ACC112 (cell line): Measurements from ENCODE around the gene BORCS5.
"Not testable (repeated sequence)": the region's sequence is repeated elsewhere in the genome, so short reads cannot be mapped to it uniquely, and the experiment has no call there.

Experiments
- H2AFZ ChIP-seq: fragments of 200-600 bp; sonication (generic); one replicate; pipeline ENCODE4 v1.6.0; 2017; ENCODE audit warnings: antibody characterized with exemption, low read length; ENCODE audit not compliant: unreplicated experiment
- H3K27ac ChIP-seq: fragments of 200-600 bp; sonication (generic); 2 replicates; pipeline ENCODE4 v1.5.1; 2014; ENCODE audit warnings: low read depth, mild to moderate bottlenecking, antibody characterized with exemption, low read length, moderate library complexity
- H3K27me3 ChIP-seq: fragments of 200-600 bp; sonication (generic); 2 replicates; pipeline ENCODE4 v1.6.1; 2014; ENCODE audit warnings: mild to moderate bottlenecking, antibody characterized with exemption, low read length, moderate library complexity, mixed read lengths; ENCODE audit not compliant: insufficient read depth
- H3K36me3 ChIP-seq: fragments of 200-600 bp; sonication (generic); 2 replicates; pipeline ENCODE4 v1.6.1; 2016; ENCODE audit warnings: mild to moderate bottlenecking, antibody characterized with exemption, low read length, moderate library complexity, mixed read lengths; ENCODE audit not compliant: insufficient read depth
- H3K4me1 ChIP-seq: fragments of 200-600 bp; sonication (generic); one replicate; pipeline ENCODE4 v1.6.1; 2016; ENCODE audit warnings: low read length, mixed read lengths; ENCODE audit not compliant: insufficient read depth, unreplicated experiment, control insufficient read depth
- H3K4me3 ChIP-seq: fragments of 200-600 bp; sonication (generic); 2 replicates; pipeline ENCODE4 v1.5.1; 2014; ENCODE audit warnings: mild to moderate bottlenecking, low read depth, low read length
- H3K79me2 ChIP-seq: fragments of 200-600 bp; sonication (generic); one replicate; pipeline ENCODE4 v1.6.0; 2016; ENCODE audit warnings: low read length; ENCODE audit not compliant: control insufficient read depth, unreplicated experiment, insufficient read depth

Gene BORCS5

DNA sequence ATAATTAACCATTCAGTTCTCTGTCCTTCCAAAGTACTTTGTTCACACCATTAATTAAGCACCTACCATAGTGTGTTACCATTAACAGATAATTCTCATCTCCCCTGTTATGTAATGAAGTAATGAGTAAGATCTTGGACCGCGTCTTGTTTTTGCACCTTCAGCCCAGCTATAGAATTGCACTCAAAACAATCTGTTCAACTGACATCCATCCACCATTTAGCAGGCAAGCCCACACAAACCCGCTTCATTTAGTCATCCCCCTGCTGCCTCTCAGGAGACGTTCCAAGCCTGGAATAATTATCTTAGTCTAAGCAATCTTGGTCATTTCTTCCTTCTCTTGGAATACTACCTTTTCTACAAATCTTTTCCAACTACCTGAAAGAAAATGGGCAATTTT lies 131.4 kb downstream of the BORCS5 start:
- Histone ChIP-seq H3K79me2 (no peaks in the 10 kb centered on the region), H3K27ac (no peak overlapping the region), H2AFZ (no peak overlapping the region), H3K4me1 (no peaks in the 10 kb centered on the region), H3K4me3 (no peak overlapping the region), H3K27me3 (no peaks in the 10 kb centered on the region), H3K36me3 (no peaks in the 10 kb centered on the region)

DNA sequence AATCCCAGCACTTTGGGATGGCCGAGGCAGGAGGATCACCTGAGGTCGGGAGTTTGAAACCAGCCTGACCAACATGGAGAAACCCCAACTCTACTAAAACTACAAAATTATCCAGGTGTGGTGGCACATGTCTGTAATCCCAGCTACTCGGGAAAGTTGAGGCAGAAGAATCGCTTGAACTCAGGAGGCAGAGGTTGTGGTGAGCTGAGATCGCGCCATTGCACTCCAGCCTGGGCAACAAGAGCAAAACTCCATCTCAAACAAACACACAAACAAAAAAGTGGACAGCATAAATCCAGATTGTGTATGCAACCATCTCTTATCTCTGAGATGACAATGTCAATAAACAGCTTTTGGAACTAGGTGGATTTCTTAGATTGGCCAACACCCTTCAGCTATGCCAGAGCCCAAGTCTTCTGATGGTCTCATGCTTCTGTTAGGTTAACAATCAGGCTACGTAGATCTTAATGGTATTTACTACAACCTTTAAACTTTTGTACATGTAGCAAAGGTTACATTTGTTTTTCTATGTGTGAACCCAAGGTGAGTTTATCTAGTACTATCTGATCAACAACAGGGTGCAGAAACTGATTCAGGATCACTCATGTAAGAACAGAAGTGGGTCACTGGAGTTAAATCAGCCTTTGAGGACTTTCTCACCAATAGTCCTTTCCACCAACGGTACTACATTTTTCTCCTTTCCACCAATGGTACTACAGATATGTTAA lies 132.1 kb downstream of the BORCS5 start:
- Histone ChIP-seq H3K79me2 (no peaks in the 10 kb centered on the region), H3K4me3 (no peak overlapping the region), H2AFZ (no peak overlapping the region), H3K27me3 (no peaks in the 10 kb centered on the region), H3K36me3 (no peaks in the 10 kb centered on the region), H3K27ac (no peak overlapping the region), H3K4me1 (no peaks in the 10 kb centered on the region)

DNA sequence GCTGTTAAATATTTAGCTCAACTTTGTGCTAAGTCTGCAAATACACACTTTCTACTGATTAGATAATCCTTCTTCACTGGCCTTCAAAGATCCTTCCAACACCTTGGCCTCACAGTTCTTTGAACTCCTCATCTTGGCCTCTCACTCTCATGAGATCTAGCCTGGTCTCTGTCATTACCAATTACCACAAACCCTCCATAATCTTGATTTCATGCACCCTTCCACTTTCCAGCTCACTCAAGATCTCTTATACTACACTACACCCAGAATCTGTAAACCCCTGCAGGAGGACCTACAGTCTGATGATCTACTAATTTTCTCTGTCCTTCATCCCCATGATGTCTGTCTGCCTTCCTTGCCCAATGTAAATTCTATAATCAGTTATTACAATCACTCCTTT lies 134.7 kb downstream of the BORCS5 start:
- no peaks in the 10 kb centered on the region for H3K4me1 ChIP-seq
- no peak overlapping the region for H3K4me3 ChIP-seq
- no peak overlapping the region for H2AFZ ChIP-seq
- H3K27me3 ChIP-seq: no peaks in the 10 kb centered on the region
- H3K27ac ChIP-seq: no peak overlapping the region
- H3K36me3 ChIP-seq: no peaks in the 10 kb centered on the region
- H3K79me2 ChIP-seq: no peaks in the 10 kb centered on the region

DNA sequence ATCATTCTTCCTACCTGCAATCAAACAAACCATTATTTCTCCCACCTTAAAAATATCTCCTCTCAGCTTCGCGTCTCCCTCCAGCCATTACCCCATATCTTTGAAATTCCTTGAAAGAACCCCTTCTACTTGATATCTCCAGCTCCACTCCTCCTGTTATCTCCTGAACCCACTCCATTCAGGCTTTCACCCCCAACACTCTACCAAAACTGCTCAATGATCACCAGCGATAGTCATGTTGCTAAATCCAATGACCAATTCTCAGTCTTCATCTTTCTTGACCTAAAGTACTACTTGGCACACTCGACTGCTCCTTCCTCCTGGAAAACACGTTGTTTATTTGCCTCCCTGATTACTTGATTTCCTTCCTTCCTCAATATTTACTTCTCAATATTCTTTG lies 135.7 kb downstream of the BORCS5 start:
- Histone ChIP-seq H3K4me1 (no peaks in the 10 kb centered on the region), H3K79me2 (no peaks in the 10 kb centered on the region), H3K4me3 (no peak overlapping the region), H3K27me3 (no peaks in the 10 kb centered on the region), H3K36me3 (no peaks in the 10 kb centered on the region), H2AFZ (no peak overlapping the region), H3K27ac (no peak overlapping the region)

DNA sequence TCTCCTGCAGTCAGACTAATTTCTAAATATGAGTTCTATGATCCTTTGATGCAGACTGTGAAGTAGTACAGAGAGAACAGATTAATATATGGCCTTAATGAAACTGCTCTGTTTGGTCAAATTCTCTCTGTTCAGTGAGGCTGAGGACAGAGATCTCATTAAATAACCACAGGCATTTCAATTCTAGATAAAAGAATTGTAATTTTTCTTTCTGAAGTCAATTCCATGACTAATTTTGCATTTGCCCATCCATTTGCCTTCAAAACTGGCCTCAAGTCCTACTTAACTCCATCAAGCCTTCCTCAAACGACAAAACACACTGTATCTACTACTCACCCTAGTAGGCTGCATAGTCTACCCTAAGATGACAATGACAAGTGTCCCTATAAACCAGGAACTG lies 138.7 kb downstream of the BORCS5 start:
- Histone ChIP-seq H3K79me2 (no peaks in the 10 kb centered on the region), H3K36me3 (no peaks in the 10 kb centered on the region), H3K27me3 (no peaks in the 10 kb centered on the region), H2AFZ (no peak overlapping the region), H3K4me1 (no peaks in the 10 kb centered on the region), H3K27ac (no peak overlapping the region), H3K4me3 (no peak overlapping the region)

DNA sequence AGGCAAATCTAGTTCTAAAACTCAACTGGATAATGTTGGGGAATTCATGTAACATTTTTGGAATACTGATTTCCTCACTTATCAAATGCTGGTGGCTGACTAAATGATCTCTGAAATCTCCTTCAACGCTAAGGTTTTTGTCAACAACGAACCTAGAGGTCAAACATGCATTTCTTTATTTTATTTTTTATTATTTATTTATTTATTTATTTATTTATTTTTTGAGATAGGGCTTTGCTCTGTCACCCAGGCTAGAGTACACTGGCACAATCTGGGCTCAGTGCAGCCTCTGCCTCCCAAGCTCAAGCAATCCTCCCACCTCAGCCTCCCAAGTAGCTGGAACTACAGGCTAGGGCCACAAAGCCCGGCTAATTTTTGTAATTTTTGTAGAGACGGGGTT lies 141.3 kb downstream of the BORCS5 start:
- no peak overlapping the region for H3K4me3 ChIP-seq
- no peaks in the 10 kb centered on the region for H3K36me3 ChIP-seq
- H3K27me3 ChIP-seq: no peaks in the 10 kb centered on the region
- H3K4me1 ChIP-seq: no peaks in the 10 kb centered on the region
- no peaks in the 10 kb centered on the region for H3K79me2 ChIP-seq
- no peak overlapping the region for H3K27ac ChIP-seq
- H2AFZ ChIP-seq: no peak overlapping the region

DNA sequence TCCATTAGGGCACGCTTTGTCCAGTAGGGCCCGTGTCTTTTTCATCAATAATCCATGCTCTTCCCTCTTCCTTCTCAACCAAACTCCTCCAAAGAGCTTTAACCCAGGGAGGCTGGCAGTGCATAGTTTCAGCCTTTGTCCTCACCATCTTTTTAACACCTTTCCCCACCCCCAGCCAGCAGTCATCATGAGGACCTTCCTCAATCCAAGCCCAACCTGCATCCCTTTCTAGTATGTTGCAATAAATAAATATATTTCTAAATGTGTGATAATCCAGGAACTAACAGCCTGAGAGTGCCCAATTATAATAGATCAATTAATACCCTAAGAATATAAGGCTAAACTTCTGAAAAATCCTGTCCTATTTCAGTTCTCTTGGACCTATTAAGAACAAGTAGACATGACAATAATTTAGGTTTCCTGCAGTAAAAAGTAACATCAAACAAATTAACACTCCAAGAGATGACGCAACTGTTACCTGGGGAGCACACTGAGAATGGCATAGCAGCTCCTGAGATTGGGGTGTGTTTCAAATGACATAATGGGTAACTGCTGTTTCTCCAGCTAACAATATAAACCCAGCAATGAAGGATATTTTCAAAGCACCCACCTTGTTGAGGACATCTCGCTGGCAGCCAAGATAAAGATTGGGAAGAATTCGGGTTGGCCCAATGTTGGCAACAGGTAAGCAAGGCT lies 143.2 kb downstream of the BORCS5 start:
- H3K79me2 ChIP-seq: peaks cover 2% of the 10 kb centered on the region
- H3K27me3 ChIP-seq: no peaks in the 10 kb centered on the region
- H2AFZ ChIP-seq: no peak overlapping the region
- H3K4me3 ChIP-seq: no peak overlapping the region
- H3K4me1 ChIP-seq: peaks cover 1% of the 10 kb centered on the region
- H3K36me3 ChIP-seq: no peaks in the 10 kb centered on the region
- no peak overlapping the region for H3K27ac ChIP-seq

DNA sequence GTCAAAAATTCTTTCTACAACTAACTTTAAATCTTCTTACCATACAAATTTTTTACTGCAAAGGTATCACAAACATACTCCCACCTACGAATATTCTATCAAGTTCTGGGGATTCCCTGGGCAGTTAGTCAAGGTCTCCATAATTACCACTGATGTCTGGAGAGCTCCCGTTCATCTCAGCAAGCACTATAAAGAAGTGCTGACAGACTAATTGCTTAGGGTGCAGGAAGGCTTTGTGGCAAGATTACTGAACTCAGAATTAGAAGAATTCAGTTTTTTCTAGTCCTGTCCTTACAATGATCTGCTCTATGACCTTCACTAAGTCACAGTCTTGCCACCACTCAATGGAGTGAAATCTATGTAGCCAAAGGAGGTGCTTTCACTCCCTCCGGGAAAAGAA lies 144.2 kb downstream of the BORCS5 start:
- peaks cover 10% of the 10 kb centered on the region for H3K4me1 ChIP-seq
- H3K36me3 ChIP-seq: no peaks in the 10 kb centered on the region
- no peak overlapping the region for H3K4me3 ChIP-seq
- no peak overlapping the region for H3K27ac ChIP-seq
- H3K79me2 ChIP-seq: peaks cover 4% of the 10 kb centered on the region
- no peak overlapping the region for H2AFZ ChIP-seq
- H3K27me3 ChIP-seq: no peaks in the 10 kb centered on the region

DNA sequence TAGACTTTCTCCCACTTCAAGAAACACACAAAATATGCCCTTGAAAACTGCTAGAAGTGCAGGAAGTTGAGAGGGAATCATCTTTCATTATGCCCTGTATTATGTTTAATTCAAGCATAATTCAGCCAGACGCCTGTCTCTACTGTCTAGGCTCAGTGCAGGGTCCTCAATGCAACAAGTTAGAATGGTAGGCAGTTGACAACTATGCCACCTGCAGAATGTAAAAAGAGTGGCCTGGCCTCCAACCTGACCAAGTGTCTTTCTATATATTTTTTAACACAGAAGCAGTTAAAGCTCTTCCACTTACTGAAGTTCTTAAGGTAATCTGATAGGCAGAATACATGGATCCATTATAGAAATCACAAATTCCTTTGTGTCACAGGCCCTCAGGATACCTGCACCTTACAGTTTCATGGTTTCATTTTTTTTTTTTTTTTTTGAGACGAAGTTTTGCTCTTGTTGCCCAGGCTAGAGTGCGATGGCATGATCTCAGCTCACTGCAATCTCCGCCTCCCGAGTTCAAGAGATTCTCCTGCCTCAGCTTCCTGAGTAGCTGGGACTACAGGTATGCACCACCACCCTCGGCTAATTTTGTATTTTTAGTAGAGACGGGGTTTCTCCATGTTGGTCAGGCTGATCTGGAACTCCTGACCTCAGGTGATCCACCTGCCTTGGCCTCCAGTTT lies 145.4 kb downstream of the BORCS5 start:
- H2AFZ ChIP-seq, H3K4me3 ChIP-seq, H3K27ac ChIP-seq, H3K36me3 ChIP-seq, H3K79me2 ChIP-seq, H3K27me3 ChIP-seq: not testable (repeated sequence)
- H3K4me1 ChIP-seq: peaks cover 21% of the 10 kb centered on the region

DNA sequence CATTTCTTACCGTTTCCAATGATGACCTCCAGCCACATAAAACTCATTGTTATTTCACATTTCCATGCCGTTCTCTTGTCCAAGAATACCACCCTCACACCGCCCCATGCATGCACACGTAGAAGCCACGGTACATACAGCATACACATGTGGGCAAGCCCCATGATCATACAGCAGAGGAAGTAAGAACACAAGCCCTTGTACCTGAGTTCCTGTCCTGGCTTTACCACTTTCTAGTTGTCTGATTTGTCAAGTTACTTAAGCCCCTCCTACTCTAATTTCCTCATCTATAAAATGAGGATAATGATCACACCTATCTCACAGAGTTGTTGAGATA lies 145.9 kb downstream of the BORCS5 start:
- Histone ChIP-seq H3K27ac (no peak overlapping the region), H3K79me2 (peaks cover 4% of the 10 kb centered on the region), H3K36me3 (no peaks in the 10 kb centered on the region), H3K27me3 (no peaks in the 10 kb centered on the region), H2AFZ (no peak overlapping the region), H3K4me3 (no peak overlapping the region), H3K4me1 (peaks cover 21% of the 10 kb centered on the region)
